Left lung (tissue), 10 donors: ENCODE results near the gene HOXB1. TPM values are rescaled to one million over a fixed set of nuclear protein-coding genes. Genes with fewer than 3 reads are reported as not detected.

Experiments used
- ATAC-seq: fragments of 200-7000 bp; cut with Tn5 transposase; one replicate; pipeline ENCODE4 v1.9.1; 2020; ENCODE audit warnings: moderate library complexity
- DNase-seq, 4 donors: peaks; one replicate each; pipeline ENCODE4 v3.0.0-alpha.2; 2013 to 2020
- H3K27ac ChIP-seq, 2 donors: fragments of 200-600 bp; sonication (generic) in 1 of 2; one replicate each; pipeline versions ENCODE4 v1.5.0 to v1.8.0; 2020 to 2021
- H3K27me3 ChIP-seq, 2 donors: fragments of 200-600 bp; sonication (generic) in 1 of 2; one replicate each; pipeline versions ENCODE4 v1.5.0 to v1.8.0; 2020 to 2021
- H3K36me3 ChIP-seq, 2 donors: fragments of 200-600 bp; sonication (generic) in 1 of 2; one replicate each; pipeline versions ENCODE4 v1.5.0 to v1.8.0; 2020 to 2021
- H3K4me1 ChIP-seq, 2 donors: fragments of 200-600 bp; one replicate each; pipeline ENCODE4 v1.8.0; 2021
- H3K4me3 ChIP-seq, 2 donors: fragments of 200-600 bp; sonication (generic) in 1 of 2; one replicate each; pipeline versions ENCODE4 v1.5.0 to v1.8.0; 2020 to 2021; ENCODE audit warnings: mild to moderate bottlenecking in 1 of 2
- H3K9me3 ChIP-seq, 2 donors: fragments of 200-600 bp; sonication (generic) in 1 of 2; one replicate each; pipeline versions ENCODE4 v1.5.0 to v1.8.0; 2020 to 2021
- intact Hi-C, 2 donors: fragments of 100-400 bp; cut with DNase I; formaldehyde crosslinking; loops; one replicate each; pipeline versions ENCODE4 v1.11.2 to v1.14.2; 2022
- polyA plus RNA-seq, 6 donors: library from polyadenylated mRNA; unstranded; fragments of 120-200 nt; gene quantifications; one replicate each; pipeline ENCODE4 v1.2.1, GENCODE V29; 2013; ENCODE audit not compliant: insufficient read length in 6 of 6
- total RNA-seq, 2 donors: library from RNA; stranded (reverse); fragmentation: NEBNext Ultra II Directional; extraction: Animal tissue kit (Norgen Biotek cat#: 25700); gene quantifications; one replicate each; pipeline ENCODE4 v1.2.1, GENCODE V29; 2021
- TF ChIP-seq, protein P1 (sequence below), 2 donors: fragments of 200-600 bp; sonication (generic) in 1 of 2; IDR thresholded peaks; one replicate each; pipeline versions ENCODE4 v1.5.0 to v1.8.0; 2021; ENCODE audit warnings: antibody characterized with exemption in 2 of 2
- donor health status: DM: no; HTN: yes; CAD: no.
- donor health status: DM: no; HTN: no; CAD: no.

Gene HOXB1
- total and polyA plus RNA-seq, 8 donors: 0.09 to 0.39 (median 0.10) TPM; not detected in 3

DNA sequence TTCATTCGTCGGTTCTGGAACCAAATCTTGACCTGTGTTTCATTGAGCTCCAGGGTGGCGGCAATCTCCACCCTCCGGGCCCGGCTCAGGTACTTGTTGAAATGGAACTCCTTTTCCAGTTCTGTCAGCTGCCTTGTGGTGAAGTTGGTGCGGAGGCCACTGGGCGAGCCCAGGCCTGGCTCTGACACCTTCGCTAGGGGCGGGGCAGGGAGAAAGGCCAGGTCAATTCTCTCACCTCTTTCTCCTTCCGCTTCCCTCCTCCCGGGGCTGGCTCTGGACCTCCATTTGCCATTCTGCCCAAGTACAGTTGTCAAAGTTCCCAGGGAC is 1.2 kb downstream of the HOXB1 start:
- ATAC-seq: no peak
- Histone ChIP-seq H3K9me3 (no peaks in the 10 kb centered on the region), H3K4me3 (no peak overlapping the region), H3K27ac (no peak overlapping the region), H3K36me3 (no peaks in the 10 kb centered on the region), H3K27me3 (peaks cover 26 to 92% of the 10 kb centered on the region in 2 donors), H3K4me1 (no peaks in the 10 kb centered on the region)
- no peak for DNase-seq
- TF ChIP-seq, protein P1, sequence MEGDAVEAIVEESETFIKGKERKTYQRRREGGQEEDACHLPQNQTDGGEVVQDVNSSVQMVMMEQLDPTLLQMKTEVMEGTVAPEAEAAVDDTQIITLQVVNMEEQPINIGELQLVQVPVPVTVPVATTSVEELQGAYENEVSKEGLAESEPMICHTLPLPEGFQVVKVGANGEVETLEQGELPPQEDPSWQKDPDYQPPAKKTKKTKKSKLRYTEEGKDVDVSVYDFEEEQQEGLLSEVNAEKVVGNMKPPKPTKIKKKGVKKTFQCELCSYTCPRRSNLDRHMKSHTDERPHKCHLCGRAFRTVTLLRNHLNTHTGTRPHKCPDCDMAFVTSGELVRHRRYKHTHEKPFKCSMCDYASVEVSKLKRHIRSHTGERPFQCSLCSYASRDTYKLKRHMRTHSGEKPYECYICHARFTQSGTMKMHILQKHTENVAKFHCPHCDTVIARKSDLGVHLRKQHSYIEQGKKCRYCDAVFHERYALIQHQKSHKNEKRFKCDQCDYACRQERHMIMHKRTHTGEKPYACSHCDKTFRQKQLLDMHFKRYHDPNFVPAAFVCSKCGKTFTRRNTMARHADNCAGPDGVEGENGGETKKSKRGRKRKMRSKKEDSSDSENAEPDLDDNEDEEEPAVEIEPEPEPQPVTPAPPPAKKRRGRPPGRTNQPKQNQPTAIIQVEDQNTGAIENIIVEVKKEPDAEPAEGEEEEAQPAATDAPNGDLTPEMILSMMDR (IDR thresholded peaks at IDR 0.05): no peak
- intact Hi-C loops: no loop called here

DNA sequence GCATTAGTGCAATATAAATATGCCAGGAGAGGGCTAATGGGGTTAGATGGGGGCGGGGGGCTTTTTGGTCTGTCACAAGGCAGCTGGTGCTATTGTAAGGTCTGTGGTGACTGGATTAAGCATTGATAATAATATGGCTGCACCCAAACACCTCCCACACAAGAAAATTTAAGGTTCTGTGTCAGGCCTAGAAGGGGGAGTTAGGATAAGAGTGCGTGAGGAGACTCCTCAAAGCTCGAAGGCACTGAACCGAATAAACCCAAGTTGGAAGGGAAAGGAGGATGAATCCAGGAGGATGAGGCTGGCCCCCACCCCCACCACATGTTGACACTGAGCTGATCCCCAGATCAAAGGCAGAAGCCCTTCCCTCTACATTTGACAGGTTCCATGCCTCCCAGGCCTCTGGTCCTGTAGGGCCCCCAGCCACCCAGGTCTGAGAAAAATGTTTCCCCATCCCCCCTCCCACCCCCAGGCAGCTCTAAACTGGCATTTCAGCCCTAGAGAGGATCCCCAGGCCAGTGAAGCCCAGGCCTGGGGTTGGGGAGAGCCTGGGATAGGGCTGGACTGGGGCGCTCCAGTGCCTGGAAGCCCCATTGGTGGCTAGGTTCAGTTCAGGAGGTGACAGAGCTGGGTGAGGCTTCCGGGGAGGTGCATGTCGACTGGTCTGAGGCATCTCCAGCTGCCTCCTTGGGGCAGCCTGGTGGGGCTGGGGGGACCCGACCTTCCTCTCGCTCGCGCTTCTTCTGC is 1.7 kb downstream of the HOXB1 start:
- no peak for ATAC-seq
- H3K36me3 ChIP-seq: no peaks in the 10 kb centered on the region
- peak in 1 of 4 donors; percentile 60 for DNase-seq
- H3K27me3 ChIP-seq: peaks cover 26 to 97% of the 10 kb centered on the region in 2 donors
- intact Hi-C loops: no loop called here
- no peak overlapping the region for H3K4me3 ChIP-seq
- TF ChIP-seq, protein P1 (IDR thresholded peaks at IDR 0.05): no peak
- no peak overlapping the region for H3K27ac ChIP-seq
- H3K9me3 ChIP-seq: no peaks in the 10 kb centered on the region
- H3K4me1 ChIP-seq: no peaks in the 10 kb centered on the region

DNA sequence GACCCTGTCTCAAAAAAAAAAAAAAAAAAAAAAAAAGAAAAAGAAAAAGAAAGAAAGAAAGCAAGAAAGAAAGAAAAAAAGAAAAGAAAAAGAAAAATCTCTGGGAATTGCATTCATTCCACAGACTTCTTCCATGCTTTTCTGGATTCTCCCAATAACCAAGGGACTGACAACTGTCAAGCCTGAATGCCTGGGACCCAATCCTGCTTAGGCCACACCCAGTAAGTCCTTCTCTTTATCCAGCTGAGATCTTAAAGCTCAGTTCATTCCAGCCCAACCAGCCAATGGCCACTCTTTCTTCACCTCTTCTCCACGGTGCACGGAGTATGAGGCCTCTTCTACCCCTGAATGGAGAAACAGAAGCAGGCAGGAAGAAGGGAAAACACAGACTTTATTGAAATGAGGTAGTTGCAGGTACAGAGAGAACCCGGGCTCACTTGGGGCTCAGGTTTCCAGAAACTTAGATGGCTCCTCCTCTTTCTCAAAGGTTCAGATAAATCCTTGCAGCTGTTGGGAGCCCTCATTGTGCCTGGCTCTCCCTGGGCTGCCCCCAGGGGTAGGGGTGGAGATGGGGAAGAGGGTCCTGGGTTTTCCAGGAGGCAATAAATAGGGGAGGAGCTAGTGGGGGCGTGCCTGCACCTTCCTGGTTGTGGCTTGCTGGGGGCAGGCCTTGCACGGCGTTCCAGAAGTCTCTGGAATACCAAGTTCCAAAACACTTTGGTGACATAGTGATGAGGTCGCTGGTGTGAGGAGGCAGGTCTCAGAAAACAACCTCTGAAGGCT is 2.5 kb downstream of the HOXB1 start:
- DNase-seq: no peak
- Histone ChIP-seq H3K27me3 (peaks cover 26 to 100% of the 10 kb centered on the region in 2 donors), H3K27ac (no peak overlapping the region), H3K36me3 (no peaks in the 10 kb centered on the region), H3K9me3 (no peaks in the 10 kb centered on the region), H3K4me1 (no peaks in the 10 kb centered on the region), H3K4me3 (no peak overlapping the region)
- TF ChIP-seq, protein P1 (IDR thresholded peaks at IDR 0.05): no peak
- intact Hi-C loops: no loop called here
- ATAC-seq: no peak

DNA sequence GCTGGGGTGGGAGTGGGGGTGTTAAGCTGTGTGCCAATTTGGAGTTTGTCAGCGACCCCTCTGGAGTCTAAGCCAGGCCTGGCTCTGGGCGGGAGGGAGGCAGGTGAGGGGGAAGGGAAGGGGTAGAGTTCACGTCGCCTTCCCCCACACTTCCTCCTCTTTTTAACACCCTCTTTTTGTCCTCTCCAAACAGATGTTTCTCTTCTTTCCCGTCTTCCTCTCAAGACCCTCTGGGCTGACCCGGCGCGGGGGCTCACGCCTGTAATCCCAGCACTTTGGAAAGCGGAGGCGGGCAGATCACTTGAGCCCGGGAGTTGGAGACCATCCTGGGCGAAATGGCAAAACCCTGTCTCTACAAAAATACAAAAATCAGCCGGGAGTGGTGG is 3.3 kb downstream of the HOXB1 start:
- H3K36me3 ChIP-seq: no peaks in the 10 kb centered on the region
- ATAC-seq (no peak), DNase-seq (peak in 1 of 4 donors; percentile 64)
- no peak overlapping the region for H3K4me3 ChIP-seq
- H3K27ac ChIP-seq: no peak overlapping the region
- intact Hi-C loops: no loop called here
- H3K4me1 ChIP-seq: no peaks in the 10 kb centered on the region
- TF ChIP-seq, protein P1 (IDR thresholded peaks at IDR 0.05): no peak
- no peaks in the 10 kb centered on the region for H3K9me3 ChIP-seq
- peaks cover 23 to 95% of the 10 kb centered on the region in 2 donors for H3K27me3 ChIP-seq
